Panc1 (cell line): ENCODE measurements around the gene KIF25. TPM values are rescaled to one million over a fixed set of nuclear protein-coding genes. Genes with fewer than 3 reads are reported as not detected.

Source experiments
- ATAC-seq: fragments of 200-7000 bp; cut with Tn5 transposase; 2 replicates; pipeline ENCODE4 v1.9.1; 2020; ENCODE audit warnings: mild to moderate bottlenecking, moderate library complexity
- BruUV-seq: library from RNA; stranded (reverse); fragments of 400-500 nt; replicated peaks from 2 replicates; lab custom pipeline; 2021; lab: Mats Ljungman, UMichigan
- CTCF ChIA-PET: fragments of 300-600 bp; sonication (Branson Sonifier 250); formaldehyde crosslinking; loops from one replicate; lab custom pipeline; 2022; ENCODE audit warnings: antibody characterized with exemption; lab: Charles Lee
- POLR2A ChIA-PET: fragments of 300-600 bp; sonication (Branson Sonifier 250); formaldehyde crosslinking; loops from one replicate; lab custom pipeline; 2022; ENCODE audit warnings: antibody characterized with exemption; lab: Charles Lee
- DNase-seq: peaks from one replicate; pipeline ENCODE4 v3.0.0-alpha.2; 2010; ENCODE audit warnings: low read depth, low spot score
- H3K27ac ChIP-seq: 2 replicates; pipeline ENCODE4 v1.5.1; 2011; ENCODE audit warnings: mild to moderate bottlenecking, low read length, inconsistent platforms
- H3K27me3 ChIP-seq: fragments of 200-500 bp; sonication (Bioruptor generic); 2 replicates; pipeline ENCODE4 v1.6.0; 2014; ENCODE audit warnings: low read length, inconsistent platforms; ENCODE audit not compliant: control insufficient read depth, insufficient read depth
- H3K36me3 ChIP-seq: fragments of 200-500 bp; sonication (Bioruptor generic); 2 replicates; pipeline ENCODE4 v1.5.1; 2014; ENCODE audit warnings: inconsistent platforms, mild to moderate bottlenecking, low read length, moderate library complexity; ENCODE audit not compliant: control insufficient read depth, insufficient read depth
- H3K4me1 ChIP-seq: 2 replicates; pipeline ENCODE4 v1.5.1; 2011; ENCODE audit warnings: inconsistent platforms, mild to moderate bottlenecking, low read length, moderate library complexity; ENCODE audit not compliant: control insufficient read depth, insufficient read depth
- H3K4me3 ChIP-seq, 2 experiments: 2 replicates each; pipeline ENCODE4 v1.5.1; 2011 to 2012; ENCODE audit warnings: low read depth in 2 of 2, low read length in 2 of 2, mild to moderate bottlenecking in 2 of 2, inconsistent platforms in 1 of 2, moderate library complexity in 1 of 2
- H3K9me3 ChIP-seq: fragments of 200-500 bp; sonication (Bioruptor generic); 2 replicates; pipeline ENCODE4 v1.5.1; 2014; ENCODE audit warnings: low read depth, mild to moderate bottlenecking, inconsistent platforms, low read length, moderate library complexity; ENCODE audit not compliant: control insufficient read depth, insufficient read depth
- CTCF ChIP-seq: fragments of 450-650 bp; IDR thresholded peaks from 2 replicates; pipeline ENCODE4 v1.5.1; 2017; ENCODE audit warnings: mild to moderate bottlenecking
- POLR2AphosphoS5 ChIP-seq: IDR thresholded peaks from 2 replicates; pipeline ENCODE4 v1.6.1; 2012; ENCODE audit warnings: mild to moderate bottlenecking, low read depth, low read length, moderate library complexity
- REST ChIP-seq, 2 experiments: IDR thresholded peaks; 2 replicates each; pipeline ENCODE4 v1.6.1; 2011 to 2012; ENCODE audit warnings: low read depth in 2 of 2, control low read depth in 1 of 2, low read length in 1 of 2, mild to moderate bottlenecking in 1 of 2, moderate library complexity in 1 of 2; ENCODE audit not compliant: insufficient read depth in 1 of 2
- SIN3A ChIP-seq: IDR thresholded peaks from 2 replicates; pipeline ENCODE4 v1.6.1; 2012; ENCODE audit warnings: low read depth, mild to moderate bottlenecking, low read length, moderate library complexity, borderline replicate concordance; ENCODE audit not compliant: insufficient read depth
- TCF7L2 ChIP-seq: IDR thresholded peaks from 2 replicates; pipeline ENCODE4 v1.6.1; 2011; ENCODE audit warnings: mild to moderate bottlenecking, low read depth, low read length, inconsistent platforms
- in situ Hi-C: cut with HindIII; loops from 2 replicates; pipeline ENCODE4 v1.10.0; 2016; ENCODE audit warnings: low sequenced_read_pairs, low pct_unique_long_range_greater_than_20kb
- intact Hi-C: fragments of 100-400 bp; cut with micrococcal nuclease; formaldehyde crosslinking; loops from one replicate; pipeline ENCODE4 v1.10.0; 2022; ENCODE audit not compliant: unreplicated experiment
- total RNA-seq: library from RNA; stranded (reverse); gene quantifications from one replicate; pipeline ENCODE4 v1.2.1, GENCODE V29; 2021; ENCODE audit not compliant: unreplicated experiment

The KIF25 gene
- total RNA-seq, 1 experiment from 2014 or later: 0.44 TPM

GRCh38 chr6:167966540-167966905 lies 30.9 kb upstream of the KIF25 start:
- no peaks in the 10 kb centered on the region for H3K27me3 ChIP-seq
- DNase-seq: no peak
- H3K9me3 ChIP-seq: no peaks in the 10 kb centered on the region
- POLR2A ChIA-PET: no interaction called here
- ATAC-seq: no peak
- in situ Hi-C loops: no loop called here
- intact Hi-C loops: no loop called here
- no peaks in the 10 kb centered on the region for H3K4me1 ChIP-seq
- no TSS peak for BruUV-seq
- H3K4me3 ChIP-seq: no peak overlapping the region
- CTCF ChIA-PET: interaction anchor here (0.6 kb wide), 1 partner anchor 21 kb away, joined by 3 read pairs; no protein-coding TSS in a partner anchor
- H3K27ac ChIP-seq: no peak overlapping the region
- TF ChIP-seq REST (IDR thresholded peaks at IDR 0.05; ENCODE audit: insufficient read depth in 1 of 2, low read depth in 2 of 2, low read length in 1 of 2) (no peak), CTCF (no peak), SIN3A (no peak), POLR2AphosphoS5 (no peak), TCF7L2 (no peak)
- H3K36me3 ChIP-seq: peaks cover 22% of the 10 kb centered on the region

GRCh38 chr6:167968091-167968490 lies 29.4 kb upstream of the KIF25 start:
- Histone ChIP-seq H3K9me3 (no peaks in the 10 kb centered on the region), H3K4me1 (no peaks in the 10 kb centered on the region), H3K36me3 (peaks cover 22% of the 10 kb centered on the region), H3K4me3 (no peak overlapping the region), H3K27me3 (no peaks in the 10 kb centered on the region), H3K27ac (no peak overlapping the region)
- in situ Hi-C loops (no loop called here), intact Hi-C loops (no loop called here)
- BruUV-seq: no TSS peak
- ChIA-PET CTCF (interaction anchor here (0.5 to 0.6 kb wide), 3 partner anchors 25 to 65 kb away, joined by 3 to 5 read pairs (median 3); no protein-coding TSS in a partner anchor), POLR2A (no interaction called here)
- DNase-seq (no peak), ATAC-seq (peak; percentile 81)
- TF ChIP-seq TCF7L2: no peak
- TF ChIP-seq CTCF: peak; percentile 89
- no peak for TF ChIP-seq REST (IDR thresholded peaks at IDR 0.05; ENCODE audit: insufficient read depth in 1 of 2, low read depth in 2 of 2, low read length in 1 of 2)
